ENCODE data around the gene FANCD2. TPM values are rescaled to one million over a fixed set of nuclear protein-coding genes. Genes with fewer than 3 reads are reported as not detected.

FANCD2 gene
- total and polyA plus RNA-seq, 12 donors, result 0.48 to 14.5 (median 2.5) TPM

- 86 to 96% (median 91%) methylated on average over 2 of the region's 2 CpGs for WGBS, 4 donors
- Histone ChIP-seq H3K9me3 (replicated peaks in 1 of 3) (no peaks in the 10 kb centered on the region), H3K4me1 (replicated peaks in 1 of 2) (peaks cover 10 to 27% of the 10 kb centered on the region in 2 donors), H3K27me3 (no peaks in the 10 kb centered on the region), H3K4me3 (no peak overlapping the region), H3K27ac (no peak overlapping the region), H3K36me3 (replicated peaks in 1 of 2) (peaks cover 0 to 4% of the 10 kb centered on the region in 2 donors)
- no peak for TF ChIP-seq CTCF (IDR thresholded peaks at IDR 0.05)
- TF ChIP-seq POLR2A (IDR thresholded peaks at IDR 0.05), result no peak
- peak in 1 of 7 donors; percentile 1 for DNase-seq
- intact Hi-C loops (cut with DNase I), result no loop called here
Measured at GRCh38 chr3:9980251-9980650, 46.0 kb upstream of the FANCD2 start.

- Histone ChIP-seq H3K4me1 (replicated peaks in 1 of 2) (peaks cover 10 to 28% of the 10 kb centered on the region in 2 donors), H3K27ac (peak overlapping the region in 4 of 5 donors; percentile 49 to 85 (median 71)), H3K27me3 (no peaks in the 10 kb centered on the region), H3K36me3 (replicated peaks in 1 of 2) (no peaks in the 10 kb centered on the region), H3K4me3 (peak overlapping the region; percentile 54 to 97 (median 74)), H3K9me3 (replicated peaks in 1 of 3) (no peaks in the 10 kb centered on the region)
- intact Hi-C loops (cut with DNase I), result no loop called here
- WGBS, 4 donors, result 0 to 4% (median 1%) methylated on average over 12 to 17 of the region's 17 CpGs
- peak in 2 of 7 donors; percentile 25 to 44 for DNase-seq
- TF ChIP-seq CTCF (IDR thresholded peaks at IDR 0.05) (no peak), POLR2A (IDR thresholded peaks at IDR 0.05) (no peak)
Measured at GRCh38 chr3:9986230-9986725, 40.0 kb upstream of the FANCD2 start.

GRCh38 chr3:9994086-9994844, 32.0 kb upstream of the FANCD2 start:
- no peaks in the 10 kb centered on the region for H3K36me3 ChIP-seq (replicated peaks in 1 of 2)
- H3K27me3 ChIP-seq, result no peaks in the 10 kb centered on the region
- H3K9me3 ChIP-seq (replicated peaks in 1 of 3), result no peaks in the 10 kb centered on the region
- intact Hi-C loops (cut with DNase I), result no loop called here
- DNase-seq, result peak in 2 of 7 donors; percentile 12 to 33
- TF ChIP-seq CTCF (IDR thresholded peaks at IDR 0.05), result no peak
- no peak for TF ChIP-seq POLR2A (IDR thresholded peaks at IDR 0.05)
- WGBS, 4 donors, result 88 to 95% (median 94%) methylated on average over 10 of the region's 10 CpGs
- H3K4me3 ChIP-seq, result no peak overlapping the region
- H3K27ac ChIP-seq, result no peak overlapping the region
- H3K4me1 ChIP-seq (replicated peaks in 1 of 2), result no peaks in the 10 kb centered on the region

GRCh38 chr3:10000686-10001085, 25.6 kb upstream of the FANCD2 start:
- DNase-seq, result peak in 2 of 7 donors; percentile 7 to 11
- intact Hi-C loops (cut with DNase I), result no loop called here
- Histone ChIP-seq H3K4me1 (replicated peaks in 1 of 2) (no peaks in the 10 kb centered on the region), H3K36me3 (replicated peaks in 1 of 2) (no peaks in the 10 kb centered on the region), H3K27ac (no peak overlapping the region), H3K27me3 (no peaks in the 10 kb centered on the region), H3K9me3 (replicated peaks in 1 of 3) (no peaks in the 10 kb centered on the region), H3K4me3 (no peak overlapping the region)
- 71 to 91% (median 86%) methylated on average over 7 of the region's 7 CpGs for WGBS, 4 donors
- TF ChIP-seq POLR2A (IDR thresholded peaks at IDR 0.05) (no peak), CTCF (IDR thresholded peaks at IDR 0.05) (no peak)
